Breast epithelium (tissue), 4 donors: ENCODE measurements around the gene CA7. TPM values are rescaled to one million over a fixed set of nuclear protein-coding genes. Genes with fewer than 3 reads are reported as not detected.
A peak's percentile ranks its signal among the peaks of the same experiment; 100 is the strongest.

Experiments used
- DNase-seq, 2 donors: peaks; one replicate each; pipeline ENCODE4 v3.0.0-alpha.2; 2019; ENCODE audit warnings: low spot score in 2 of 2
- H3K27ac ChIP-seq, 2 donors: fragments of 200-600 bp; sonication (generic) in 1 of 2; one replicate each; pipeline ENCODE4 v1.5.1; 2016 to 2019; ENCODE audit warnings: mild to moderate bottlenecking in 1 of 2
- H3K27me3 ChIP-seq, 2 donors: fragments of 200-600 bp; sonication (generic) in 1 of 2; one replicate each; pipeline versions ENCODE4 v1.5.1 to v1.6.0; 2017 to 2019; ENCODE audit warnings: control low read depth in 1 of 2, mild to moderate bottlenecking in 1 of 2
- H3K36me3 ChIP-seq: fragments of 200-600 bp; one replicate; pipeline ENCODE4 v1.5.1; 2019
- H3K4me1 ChIP-seq, 2 donors: fragments of 200-600 bp; sonication (generic); one replicate each; pipeline ENCODE4 v1.5.1; 2016 to 2019; ENCODE audit warnings: control low read depth in 1 of 2
- H3K4me3 ChIP-seq, 3 donors: fragments of 200-600 bp; sonication (generic); 1 replicate in 2 of 3; 2 replicates in 1 of 3; pipeline ENCODE4 v1.5.1; 2016 to 2019; ENCODE audit warnings: mild to moderate bottlenecking in 3 of 3, moderate library complexity in 2 of 3
- H3K9me3 ChIP-seq, 2 donors: fragments of 200-600 bp; sonication (generic) in 1 of 2; one replicate each; pipeline ENCODE4 v1.5.1; 2016 to 2019; ENCODE audit warnings: control low read depth in 1 of 2
- CTCF ChIP-seq, 3 donors: fragments of 450-650 bp; IDR thresholded peaks; one replicate each; pipeline ENCODE4 v1.5.1; 2016 to 2017; ENCODE audit warnings: antibody characterized with exemption in 3 of 3, mild to moderate bottlenecking in 3 of 3, moderate library complexity in 3 of 3
- POLR2A ChIP-seq: fragments of 450-650 bp; IDR thresholded peaks from one replicate; pipeline ENCODE4 v1.6.1; 2016; ENCODE audit warnings: antibody characterized with exemption, mild to moderate bottlenecking, moderate library complexity
- POLR2AphosphoS5 ChIP-seq, 3 donors: sonication (generic); formaldehyde crosslinking; IDR thresholded peaks; one replicate each; pipeline ENCODE4 v1.6.1; 2017; ENCODE audit warnings: antibody characterized with exemption in 3 of 3
- intact Hi-C: fragments of 100-400 bp; cut with DNase I; formaldehyde crosslinking; loops from one replicate; pipeline ENCODE4 v1.15.1; 2023; ENCODE audit warnings: low total_unique reads
- total RNA-seq, 3 donors: library from RNA; depleted of rRNA; stranded (reverse); fragments of >200 nt; gene quantifications; one replicate each; pipeline ENCODE4 v1.1.0, GENCODE V29; 2016

Gene CA7
- total RNA-seq, 3 donors from 2014 or later, result 1.3 TPM; not detected in 2

GRCh38 chr16:66872559-66872942 is 28.3 kb downstream of the CA7 start:
- DNase-seq, result no peak
- intact Hi-C loops, result no loop called here
- H3K9me3 ChIP-seq, result no peaks in the 10 kb centered on the region
- TF ChIP-seq POLR2A (no peak), POLR2AphosphoS5 (IDR thresholded peaks at IDR 0.05) (no peak), CTCF (IDR thresholded peaks at IDR 0.05) (no peak)
- no peaks in the 10 kb centered on the region for H3K4me1 ChIP-seq
- peak overlapping the region in 2 of 3 donors; percentile 46 to 56 for H3K4me3 ChIP-seq
- H3K27ac ChIP-seq, result peak overlapping the region; percentile 46 to 79
- H3K27me3 ChIP-seq, result no peaks in the 10 kb centered on the region
- no peaks in the 10 kb centered on the region for H3K36me3 ChIP-seq

- intact Hi-C loops, result no loop called here
- TF ChIP-seq CTCF (IDR thresholded peaks at IDR 0.05) (peak; percentile 78 to 82 (median 81)), POLR2A (no peak), POLR2AphosphoS5 (IDR thresholded peaks at IDR 0.05) (peak in 2 of 3 donors; percentile 11 to 43)
- H3K4me3 ChIP-seq, result peak overlapping the region in 2 of 3 donors; percentile 46 to 56
Observed at GRCh38 chr16:66872943-66873684, 28.9 kb downstream of the CA7 start.

GRCh38 chr16:66873685-66874055 is 29.5 kb downstream of the CA7 start:
- intact Hi-C loops, result no loop called here
- Histone ChIP-seq H3K36me3 (no peaks in the 10 kb centered on the region), H3K4me3 (peak overlapping the region in 1 of 3 donors; percentile 56), H3K27me3 (no peaks in the 10 kb centered on the region), H3K9me3 (no peaks in the 10 kb centered on the region), H3K27ac (peak overlapping the region; percentile 46 to 79), H3K4me1 (no peaks in the 10 kb centered on the region)
- DNase-seq, result no peak
- TF ChIP-seq POLR2AphosphoS5 (IDR thresholded peaks at IDR 0.05) (no peak), POLR2A (no peak), CTCF (IDR thresholded peaks at IDR 0.05) (no peak)

More at GRCh38 chr16:66872943-66873684, 28.9 kb downstream of the CA7 start:
- peak overlapping the region; percentile 46 to 79 for H3K27ac ChIP-seq
- no peaks in the 10 kb centered on the region for H3K27me3 ChIP-seq
- peak; percentile 80 to 86 for DNase-seq
- H3K9me3 ChIP-seq, result no peaks in the 10 kb centered on the region
- no peaks in the 10 kb centered on the region for H3K4me1 ChIP-seq
- H3K36me3 ChIP-seq, result no peaks in the 10 kb centered on the region

- H3K36me3 ChIP-seq, result no peaks in the 10 kb centered on the region
- no peaks in the 10 kb centered on the region for H3K4me1 ChIP-seq
- no peaks in the 10 kb centered on the region for H3K27me3 ChIP-seq
- peak overlapping the region; percentile 8 to 35 for H3K27ac ChIP-seq
- TF ChIP-seq POLR2AphosphoS5 (IDR thresholded peaks at IDR 0.05) (no peak), CTCF (IDR thresholded peaks at IDR 0.05) (no peak), POLR2A (no peak)
- H3K9me3 ChIP-seq, result no peaks in the 10 kb centered on the region
- intact Hi-C loops, result no loop called here
- no peak overlapping the region for H3K4me3 ChIP-seq
- no peak for DNase-seq
Observed at GRCh38 chr16:66874079-66874775, 30.0 kb downstream of the CA7 start.

GRCh38 chr16:66878067-66878466 is 33.9 kb downstream of the CA7 start:
- Histone ChIP-seq H3K27me3 (no peaks in the 10 kb centered on the region), H3K4me3 (no peak overlapping the region), H3K27ac (no peak overlapping the region), H3K36me3 (no peaks in the 10 kb centered on the region), H3K4me1 (no peaks in the 10 kb centered on the region), H3K9me3 (no peaks in the 10 kb centered on the region)
- TF ChIP-seq POLR2A (no peak), CTCF (IDR thresholded peaks at IDR 0.05) (no peak)
- no peak for DNase-seq
- intact Hi-C loops, result loop anchor here (1.0 kb wide), 1 partner anchor 35 kb away; no protein-coding TSS in a partner anchor
